ENCODE measurements around the gene GALNT10. TPM values are rescaled to one million over a fixed set of nuclear protein-coding genes. Genes with fewer than 3 reads are reported as not detected.

GALNT10 gene
- total and polyA plus RNA-seq, 2 of the 8 experiments (the other 6 are each of a cell fraction or from before 2014, with no cell fraction given), result 4.6 to 15.5 TPM

DNA sequence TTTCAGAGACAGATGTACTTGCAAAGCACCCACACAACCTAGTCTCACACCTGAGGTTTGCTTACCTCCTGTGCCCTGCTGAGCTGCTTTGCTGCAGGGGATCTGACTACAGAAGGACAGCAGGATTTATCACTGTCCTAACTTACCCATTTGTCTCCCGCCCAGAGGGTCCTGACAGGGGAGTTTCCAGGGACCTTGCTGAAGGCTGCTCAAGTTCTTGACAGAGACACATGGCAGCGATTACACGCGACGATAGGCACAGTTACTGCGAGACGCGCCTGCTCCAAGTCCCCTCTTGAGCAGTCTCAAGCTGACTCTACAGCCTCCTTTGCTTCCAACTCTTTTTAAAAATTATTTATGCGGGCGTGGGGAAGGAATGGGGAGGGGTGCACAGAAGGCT is 24.6 kb upstream of the GALNT10 start:
- H2BK12ac ChIP-seq (ENCODE audit: low read depth, low read length), result 0 out of 2 replicates have a peak overlapping the region, but pooled peaks have one; percentile 6
- no peak overlapping the region for H4K5ac ChIP-seq (ENCODE audit: insufficient read length, low read depth, low read length)
- no peaks in the 10 kb centered on the region for H3K9me3 ChIP-seq (ENCODE audit: insufficient read depth in 2 of 2, low read depth in 1 of 2, low read length in 1 of 2)
- DNase-seq (ENCODE audit: low read depth in 1 of 2, low spot score in 2 of 2), result peak in 1 of 2 experiments; percentile 52
- CTCF ChIA-PET (ENCODE audit: partially characterized antibody), result interaction anchor here (1.0 to 18.4 kb wide), 5 partner anchors 7 to 93 kb away, joined by 3 to 167 read pairs (median 14); no protein-coding TSS in a partner anchor
- H3K27ac ChIP-seq (ENCODE audit: low read depth, low read length), result no peak overlapping the region
- POLR2A ChIA-PET (ENCODE audit: partially characterized antibody), result interaction anchor here (0.8 kb wide), 1 partner anchor 10 kb away, joined by 3 read pairs; no protein-coding TSS in a partner anchor
- H3K56ac ChIP-seq (replicated peaks; ENCODE audit: insufficient read length, low read depth, low read length), result no peak overlapping the region
- H4K20me1 ChIP-seq (replicated peaks in 1 of 2; ENCODE audit: control insufficient read depth in 1 of 2, insufficient read depth in 2 of 2, low read length in 2 of 2), result no peaks in the 10 kb centered on the region
- no peak overlapping the region for H2AK5ac ChIP-seq (ENCODE audit: low read depth, low read length)
- WGBS, 2 experiments (ENCODE audit: extremely low coverage in 1 of 2, insufficient coverage in 1 of 2, insufficient read length in 1 of 2, insufficient replicate concordance in 2 of 2, low coverage in 1 of 2, low lambda C conversion rate in 2 of 2, missing lambda C conversion rate in 1 of 2), result 64% methylated on average over 10 of the region's 10 CpGs; no CpG with 5 or more reads in 1 of the 2 experiments
- no peak overlapping the region for H2BK5ac ChIP-seq (ENCODE audit: low read depth, low read length)
- no peak overlapping the region for H3K18ac ChIP-seq (ENCODE audit: extremely low read depth, low read length)
- H3K79me1 ChIP-seq (ENCODE audit: low read depth, low read length), result no peaks in the 10 kb centered on the region
- no peak overlapping the region for H2AFZ ChIP-seq (ENCODE audit: low read length)
- H4K8ac ChIP-seq (ENCODE audit: extremely low read depth, insufficient read depth, low read length), result no peak overlapping the region
- H2BK120ac ChIP-seq (replicated peaks; ENCODE audit: low read depth, low read length), result no peak overlapping the region
- no peak overlapping the region for H2BK15ac ChIP-seq (ENCODE audit: low read length)
- FAIRE-seq, result no peak
- no peak overlapping the region for H3K4me3 ChIP-seq (ENCODE audit: extremely low read depth in 1 of 4, insufficient read depth in 2 of 4, low read depth in 3 of 4, low read length in 4 of 4)
- no peak overlapping the region for H3K14ac ChIP-seq (ENCODE audit: insufficient read length)
- H2BK20ac ChIP-seq (ENCODE audit: low read length), result peak overlapping the region; percentile 82; the same call in 1 of the 2 replicates
- no peak overlapping the region for H3K9ac ChIP-seq (replicated peaks in 1 of 4; ENCODE audit: extremely low read depth in 1 of 4, low read depth in 3 of 4, low read length in 3 of 4)
- no peaks in the 10 kb centered on the region for H3K79me2 ChIP-seq (ENCODE audit: control insufficient read depth in 1 of 2, insufficient read depth in 2 of 2, low read length in 2 of 2)
- no peaks in the 10 kb centered on the region for H3K23me2 ChIP-seq (ENCODE audit: low read depth, low read length)
- H3K23ac ChIP-seq (ENCODE audit: insufficient read length), result no peak overlapping the region
- H4K91ac ChIP-seq (replicated peaks; ENCODE audit: insufficient read length, low read length), result no peak overlapping the region
- H3K4me1 ChIP-seq (replicated peaks in 1 of 4; ENCODE audit: control insufficient read depth in 3 of 4, insufficient read depth in 4 of 4, low read length in 3 of 4), result peaks cover 15 to 22% (median 16%) of the 10 kb centered on the region in 4 experiments
- no peak overlapping the region; a peak in 1 of 4 replicates for H3K4me2 ChIP-seq (ENCODE audit: insufficient read depth in 1 of 2, low read depth in 2 of 2, low read length in 2 of 2)
- no peaks in the 10 kb centered on the region for H3K27me3 ChIP-seq (replicated peaks in 1 of 4; ENCODE audit: control insufficient read depth in 3 of 4, extremely low read depth in 1 of 4, insufficient read depth in 3 of 4, low read length in 3 of 4)
- no peak overlapping the region for H3K4ac ChIP-seq (replicated peaks; ENCODE audit: insufficient read length, low read depth, low read length)
- H3K36me3 ChIP-seq (ENCODE audit: control insufficient read depth in 2 of 4, insufficient read depth in 4 of 4, low read length in 3 of 4), result no peaks in the 10 kb centered on the region
- no peak for TF ChIP-seq ATF2 (IDR thresholded peaks at IDR 0.05; ENCODE audit: low read length)
- no peak for TF ChIP-seq CHD2 (IDR thresholded peaks at IDR 0.05; ENCODE audit: low read length)
- TF ChIP-seq, protein P1, sequence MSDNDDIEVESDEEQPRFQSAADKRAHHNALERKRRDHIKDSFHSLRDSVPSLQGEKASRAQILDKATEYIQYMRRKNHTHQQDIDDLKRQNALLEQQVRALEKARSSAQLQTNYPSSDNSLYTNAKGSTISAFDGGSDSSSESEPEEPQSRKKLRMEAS (IDR thresholded peaks at IDR 0.05), result peak; percentile 49; the same call in 1 of the 2 replicates
- no peak for TF ChIP-seq TAF7 (optimal IDR thresholded peaks at IDR 0.05; ENCODE audit: borderline replicate concordance, low read depth, low read length)
- no peak for TF ChIP-seq USF2 (IDR thresholded peaks at IDR 0.05; ENCODE audit: low read length)
- TF ChIP-seq BRCA1 (IDR thresholded peaks at IDR 0.05; ENCODE audit: low read depth, low read length), result no peak
- no peak for TF ChIP-seq TBP (IDR thresholded peaks at IDR 0.05; ENCODE audit: low read depth, low read length)
- no peak for TF ChIP-seq CBX5 (IDR thresholded peaks at IDR 0.05; ENCODE audit: low read depth, low read length)
- no peak for TF ChIP-seq CHD1 (IDR thresholded peaks at IDR 0.05; ENCODE audit: low read depth, low read length)
- no peak for TF ChIP-seq JUND (IDR thresholded peaks at IDR 0.05; ENCODE audit: low read length)
- no peak for TF ChIP-seq CBX8 (IDR thresholded peaks at IDR 0.05; ENCODE audit: borderline replicate concordance, low read depth, low read length)
